MCF 10A (cell line): ENCODE measurements around the gene TSPAN3. TPM values are rescaled to one million over a fixed set of nuclear protein-coding genes. Genes with fewer than 3 reads are reported as not detected.

Experiments
- BruUV-seq: library from RNA; stranded (reverse); fragments of 400-500 nt; replicated peaks from 2 replicates; lab custom pipeline; 2021; lab: Mats Ljungman, UMichigan
- CTCF ChIA-PET: fragments of 300-600 bp; sonication (Branson Sonifier 250); formaldehyde crosslinking; extraction: SDS; loops from one replicate; lab custom pipeline; 2021; ENCODE audit warnings: antibody characterized with exemption, inconsistent platforms; lab: Yijun Ruan, JAX
- POLR2A ChIA-PET: fragments of 300-600, 350-650 bp; sonication (Branson Sonifier 250); formaldehyde crosslinking; extraction: SDS; loops from one replicate; lab custom pipeline; 2020; ENCODE audit warnings: antibody characterized with exemption, inconsistent platforms; lab: Yijun Ruan, JAX
- DNase-seq: peaks from one replicate; pipeline ENCODE4 v3.0.0-alpha.2; 2018; ENCODE audit not compliant: unreplicated experiment
- H3K27ac Mint-ChIP-seq: one replicate; pipeline ENCODE4 v1.8.0; 2022; ENCODE audit warnings: mild to moderate bottlenecking, low read depth, mixed read lengths; ENCODE audit not compliant: unreplicated experiment
- H3K27me3 Mint-ChIP-seq: one replicate; pipeline ENCODE4 v1.8.0; 2022; ENCODE audit warnings: mixed read lengths; ENCODE audit not compliant: insufficient read depth, unreplicated experiment
- H3K36me3 Mint-ChIP-seq: one replicate; pipeline ENCODE4 v1.8.0; 2022; ENCODE audit warnings: mild to moderate bottlenecking, moderate library complexity, mixed read lengths; ENCODE audit not compliant: insufficient read depth, unreplicated experiment
- H3K4me1 Mint-ChIP-seq: one replicate; pipeline ENCODE4 v1.8.0; 2022; ENCODE audit warnings: mixed read lengths; ENCODE audit not compliant: insufficient read depth, unreplicated experiment
- H3K4me3 Mint-ChIP-seq: one replicate; pipeline ENCODE4 v1.8.0; 2022; ENCODE audit warnings: mild to moderate bottlenecking, moderate library complexity, mixed read lengths; ENCODE audit not compliant: unreplicated experiment
- H3K9me3 Mint-ChIP-seq: one replicate; pipeline ENCODE4 v1.8.0; 2022; ENCODE audit warnings: mixed read lengths; ENCODE audit not compliant: unreplicated experiment
- intact Hi-C: fragments of 100-400 bp; cut with micrococcal nuclease; formaldehyde crosslinking; loops from 2 replicates; pipeline ENCODE4 v1.14.1; 2022
- total RNA-seq: library from RNA; stranded (reverse); gene quantifications from 2 replicates; pipeline ENCODE4 v1.2.3, GENCODE V29; 2022
- TF ChIP-seq, protein P1 (sequence below): fragments of 200-600 bp; IDR thresholded peaks from one replicate; pipeline ENCODE4 v1.8.0; 2022; ENCODE audit warnings: antibody characterized with exemption, mild to moderate bottlenecking; ENCODE audit not compliant: unreplicated experiment

Gene TSPAN3
- total RNA-seq, 1 experiment from 2014 or later, result 96.6 TPM

- POLR2A ChIA-PET, result interaction anchor here (1.6 kb wide), 1 partner anchor 14 kb away, joined by 3 read pairs; no protein-coding TSS in a partner anchor
- DNase-seq, result no peak
- Mint-ChIP-seq H3K36me3 (no peaks in the 10 kb centered on the region), H3K9me3 (no peaks in the 10 kb centered on the region), H3K4me1 (peaks cover 13% of the 10 kb centered on the region), H3K27ac (peak overlapping the region; percentile 66), H3K27me3 (peaks cover 13% of the 10 kb centered on the region), H3K4me3 (no peak overlapping the region)
- BruUV-seq, result no TSS peak
- CTCF ChIA-PET, result interaction anchor here (0.8 to 1.6 kb wide), 4 partner anchors 14 to 469 kb away, joined by 3 to 4 read pairs (median 3); no protein-coding TSS in a partner anchor
- intact Hi-C loops, result no loop called here
- TF ChIP-seq, protein P1, sequence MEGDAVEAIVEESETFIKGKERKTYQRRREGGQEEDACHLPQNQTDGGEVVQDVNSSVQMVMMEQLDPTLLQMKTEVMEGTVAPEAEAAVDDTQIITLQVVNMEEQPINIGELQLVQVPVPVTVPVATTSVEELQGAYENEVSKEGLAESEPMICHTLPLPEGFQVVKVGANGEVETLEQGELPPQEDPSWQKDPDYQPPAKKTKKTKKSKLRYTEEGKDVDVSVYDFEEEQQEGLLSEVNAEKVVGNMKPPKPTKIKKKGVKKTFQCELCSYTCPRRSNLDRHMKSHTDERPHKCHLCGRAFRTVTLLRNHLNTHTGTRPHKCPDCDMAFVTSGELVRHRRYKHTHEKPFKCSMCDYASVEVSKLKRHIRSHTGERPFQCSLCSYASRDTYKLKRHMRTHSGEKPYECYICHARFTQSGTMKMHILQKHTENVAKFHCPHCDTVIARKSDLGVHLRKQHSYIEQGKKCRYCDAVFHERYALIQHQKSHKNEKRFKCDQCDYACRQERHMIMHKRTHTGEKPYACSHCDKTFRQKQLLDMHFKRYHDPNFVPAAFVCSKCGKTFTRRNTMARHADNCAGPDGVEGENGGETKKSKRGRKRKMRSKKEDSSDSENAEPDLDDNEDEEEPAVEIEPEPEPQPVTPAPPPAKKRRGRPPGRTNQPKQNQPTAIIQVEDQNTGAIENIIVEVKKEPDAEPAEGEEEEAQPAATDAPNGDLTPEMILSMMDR, result no peak
Observed at GRCh38 chr15:77074350-77074749, 3.4 kb upstream of the TSPAN3 start.

GRCh38 chr15:77071305-77072223 lies 655 bp upstream of the TSPAN3 start:
- intact Hi-C loops, result no loop called here
- POLR2A ChIA-PET, result interaction anchor here (0.6 to 1.0 kb wide), 11 partner anchors 11 to 351 kb away, joined by 3 to 28 read pairs (median 3); no protein-coding TSS in a partner anchor
- H3K4me3 Mint-ChIP-seq, result peak overlapping the region; percentile 77

GRCh38 chr15:77070180-77070494 lies 772 bp downstream of the TSPAN3 start:
- Mint-ChIP-seq H3K4me3 (peak overlapping the region; percentile 77), H3K27me3 (peaks cover 5% of the 10 kb centered on the region), H3K9me3 (no peaks in the 10 kb centered on the region), H3K4me1 (peaks cover 34% of the 10 kb centered on the region), H3K27ac (peak overlapping the region; percentile 21), H3K36me3 (peaks cover 5% of the 10 kb centered on the region)
- TF ChIP-seq, protein P1, result no peak
- POLR2A ChIA-PET, result interaction anchor here (1.0 to 1.4 kb wide), 3 partner anchors 10 to 438 kb away, joined by 5 to 26 read pairs (median 5); no protein-coding TSS in a partner anchor
- intact Hi-C loops, result no loop called here
- CTCF ChIA-PET, result interaction anchor here (1.2 kb wide), 1 partner anchor 9 kb away, joined by 4 read pairs; no protein-coding TSS in a partner anchor
- BruUV-seq, result no TSS peak
- DNase-seq, result no peak

More at GRCh38 chr15:77071305-77072223, 655 bp upstream of the TSPAN3 start:
- BruUV-seq, result no TSS peak
- TF ChIP-seq, protein P1, result no peak
- no peak for DNase-seq
- CTCF ChIA-PET, result interaction anchor here (0.7 kb wide), 1 partner anchor 1366 kb away, joined by 3 read pairs; no protein-coding TSS in a partner anchor
- H3K9me3 Mint-ChIP-seq, result no peaks in the 10 kb centered on the region
- peaks cover 5% of the 10 kb centered on the region for H3K36me3 Mint-ChIP-seq
- peak overlapping the region; percentile 73 for H3K27ac Mint-ChIP-seq
- peaks cover 13% of the 10 kb centered on the region for H3K27me3 Mint-ChIP-seq
- H3K4me1 Mint-ChIP-seq, result peaks cover 31% of the 10 kb centered on the region
